GM19452 (cell line): ENCODE data around the gene CHD6.

Experiments used
- ATAC-seq: cut with Tn5 transposase; IDR thresholded peaks from one replicate; pipeline ENCODE4 v1.9.1; 2021; ENCODE audit not compliant: unreplicated experiment

Gene CHD6

DNA sequence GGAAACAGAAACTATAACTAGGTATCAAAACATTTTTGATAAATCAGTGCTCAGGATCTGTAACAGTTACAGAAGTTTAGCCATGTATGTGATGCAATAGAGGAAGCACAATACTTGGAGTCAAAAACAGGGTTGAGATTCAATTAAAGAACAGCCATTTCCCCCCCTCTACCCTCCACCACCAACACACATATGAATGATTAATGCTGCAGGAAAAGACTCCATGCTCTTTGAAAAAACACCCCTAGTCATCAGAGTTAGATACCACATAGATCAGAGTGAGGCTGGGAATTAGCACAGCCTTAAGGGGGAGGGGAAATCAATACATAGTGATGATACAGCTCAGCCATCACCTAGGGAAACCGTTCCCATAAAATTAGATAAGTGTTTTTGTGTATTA is 142.7 kb downstream of the CHD6 start:
- no peak for ATAC-seq

DNA sequence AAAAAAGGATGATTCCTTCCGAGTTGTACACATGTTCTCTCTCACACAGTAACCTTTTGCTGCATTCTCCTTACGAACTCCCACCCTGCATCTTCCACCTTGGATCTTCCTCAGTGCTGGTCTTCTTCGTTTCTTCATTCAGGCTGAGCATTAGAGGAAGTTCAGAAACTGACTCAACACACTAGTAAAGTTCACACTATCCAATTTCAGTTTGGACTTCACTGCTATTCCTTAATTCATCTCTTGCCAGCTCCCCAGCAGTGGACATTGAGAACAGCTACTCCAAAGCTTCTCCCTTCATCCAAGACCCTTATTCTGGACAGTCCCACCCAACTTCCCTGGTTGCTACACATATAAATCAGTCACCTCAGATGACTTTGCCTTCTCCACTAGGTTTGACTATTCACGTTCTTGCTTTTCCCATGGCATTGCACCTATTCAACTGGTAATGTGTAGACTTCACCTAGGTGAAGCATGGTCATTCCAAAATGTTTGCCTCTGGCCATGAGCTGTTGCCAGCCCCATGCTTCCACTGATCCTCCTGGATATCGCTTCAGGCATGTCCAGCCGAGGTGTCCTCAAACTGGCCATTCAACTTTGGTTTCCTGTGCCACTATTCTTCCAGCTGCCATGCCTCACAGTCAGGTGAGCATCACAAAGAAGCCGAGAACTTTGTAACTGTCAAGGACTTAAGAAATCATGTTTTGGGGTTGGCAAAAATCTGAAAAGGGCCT is 147.6 kb downstream of the CHD6 start:
- ATAC-seq: no peak

DNA sequence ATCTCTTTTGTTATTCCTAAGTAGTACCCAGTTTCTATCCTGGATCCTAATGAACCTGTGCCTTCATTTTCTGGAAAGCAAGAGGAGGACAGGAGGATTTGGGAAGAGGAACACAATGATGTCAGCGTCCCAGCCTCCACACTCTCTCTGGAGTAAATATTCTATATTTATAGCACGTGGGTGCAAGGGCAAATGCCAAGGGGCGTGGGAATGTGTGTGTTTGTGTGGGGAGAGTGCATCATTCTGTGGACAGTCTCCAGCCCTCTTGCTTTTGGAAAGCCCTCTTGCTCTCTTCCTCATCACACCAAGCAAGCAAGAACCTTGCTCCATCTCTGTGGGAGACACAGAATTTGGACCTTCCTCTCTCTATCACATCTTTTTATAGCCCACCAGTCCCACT is 148.3 kb downstream of the CHD6 start:
- no peak for ATAC-seq

DNA sequence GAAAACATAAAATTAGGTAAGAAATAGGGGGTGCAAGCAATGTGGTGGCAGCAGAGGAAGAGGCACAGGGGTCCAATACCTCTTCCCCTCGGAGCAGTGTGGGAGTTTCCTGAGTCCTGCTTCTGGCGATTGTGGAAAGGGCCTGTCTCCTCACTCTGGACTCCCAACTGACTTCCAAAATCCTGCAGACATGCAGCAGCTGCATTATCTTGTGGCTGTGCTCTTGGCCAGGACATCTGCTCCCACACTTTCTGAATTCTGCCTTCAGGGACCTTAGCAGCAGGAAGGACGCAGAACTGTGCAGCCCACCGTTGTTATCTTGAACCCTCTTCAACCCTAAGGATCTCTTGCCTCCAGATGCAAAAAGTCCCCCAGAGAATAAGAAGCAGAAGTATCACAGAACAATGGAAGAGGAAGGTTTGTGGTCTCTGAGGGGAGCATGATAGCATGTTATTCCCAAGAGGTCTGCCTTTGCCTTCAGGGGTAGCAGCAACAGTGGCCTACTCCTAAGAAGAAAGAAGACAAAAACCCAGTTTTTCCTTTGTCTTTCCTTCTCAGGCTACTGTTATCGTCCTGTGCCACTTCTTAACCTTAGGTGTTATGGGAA is 149.1 kb downstream of the CHD6 start:
- no peak for ATAC-seq

DNA sequence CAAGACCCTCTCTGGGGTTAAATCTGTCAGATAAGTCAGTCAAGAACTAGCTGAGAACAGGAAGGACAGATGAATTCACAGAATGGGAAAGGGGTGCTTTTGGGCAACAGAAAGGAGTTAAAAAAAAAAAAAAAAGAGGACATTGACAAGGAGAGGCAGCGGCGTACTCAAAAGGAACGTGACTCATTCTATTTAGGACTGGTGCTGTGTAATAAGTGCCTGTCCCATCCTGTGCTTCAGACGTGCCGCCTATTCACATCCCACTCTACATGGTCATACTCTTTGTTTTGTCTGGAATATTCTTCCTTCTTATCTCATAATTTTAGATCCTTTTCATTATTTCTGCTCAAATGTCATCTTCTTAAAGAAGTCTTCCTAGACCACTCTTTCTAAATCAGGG is 150.5 kb downstream of the CHD6 start:
- no peak for ATAC-seq

DNA sequence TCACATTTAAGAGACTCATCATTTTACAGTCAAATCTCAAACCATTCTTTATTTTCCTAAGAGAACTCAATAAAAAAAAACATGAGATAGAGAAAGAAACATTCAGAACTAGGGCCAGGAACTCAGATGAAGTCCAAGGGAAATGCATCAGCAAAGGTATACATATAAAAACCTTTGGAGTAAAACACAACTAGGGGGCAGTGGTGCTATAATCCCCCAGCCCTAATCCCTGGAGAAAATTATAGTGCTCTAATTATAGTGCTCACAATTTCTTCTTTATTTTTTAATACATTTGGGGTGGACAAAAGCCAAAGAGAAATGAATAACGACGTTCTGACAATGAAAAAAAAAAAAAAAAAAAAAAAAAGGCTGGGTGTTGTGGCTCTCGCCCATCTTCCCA is 151.0 kb downstream of the CHD6 start:
- ATAC-seq: no peak

DNA sequence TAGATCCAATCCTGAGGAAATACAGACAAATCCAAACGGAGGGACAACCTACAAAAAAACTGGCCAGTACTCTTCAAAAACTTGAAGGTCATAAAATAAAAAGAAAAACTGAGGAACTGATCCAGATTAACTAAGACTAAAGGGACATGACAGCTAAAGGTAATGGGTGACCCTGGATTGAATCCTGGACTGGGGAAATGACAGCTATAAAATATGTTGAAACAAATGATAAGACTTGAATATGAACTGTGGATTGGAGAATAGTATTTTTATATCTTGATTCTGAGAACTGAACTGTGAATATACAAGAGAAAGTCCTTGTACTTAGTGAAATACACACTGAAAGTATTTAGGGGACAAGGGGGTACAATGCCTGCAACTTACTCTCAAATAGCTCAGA is 154.6 kb downstream of the CHD6 start:
- no peak for ATAC-seq

DNA sequence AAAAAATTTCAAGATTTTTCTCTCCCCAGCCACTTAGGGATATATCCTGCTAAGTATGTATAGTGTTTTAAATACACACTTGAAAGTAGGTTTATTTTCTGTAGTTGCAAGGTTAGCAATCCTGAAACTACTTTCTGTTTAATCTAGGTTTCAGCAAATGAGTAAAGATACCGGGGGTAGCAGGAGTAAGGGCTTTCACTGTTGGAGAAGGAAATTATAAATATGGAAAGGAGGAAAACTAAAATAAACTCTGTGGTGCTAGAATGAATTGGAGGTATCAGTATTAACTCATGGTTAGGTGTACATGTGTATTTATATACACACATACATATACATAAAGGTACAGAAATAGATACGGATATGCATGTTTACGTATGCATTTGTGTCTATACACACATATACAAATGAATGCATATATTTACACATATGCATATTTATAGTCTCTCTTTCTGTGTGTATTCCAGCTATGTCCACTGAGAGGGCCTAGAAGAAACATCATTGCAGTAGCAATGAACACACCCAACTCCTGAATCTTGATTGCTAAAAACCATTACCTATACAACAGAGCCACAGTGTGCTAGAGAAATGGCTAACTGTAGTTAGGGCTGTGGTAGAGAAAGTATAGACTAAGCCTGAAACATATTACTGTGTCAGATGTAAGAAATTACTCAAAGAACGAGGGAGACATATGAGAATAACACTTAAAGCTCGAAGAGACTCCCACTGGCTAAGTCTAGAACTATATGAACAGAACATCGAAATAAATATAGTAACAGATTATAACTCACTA is 155.6 kb downstream of the CHD6 start:
- no peak for ATAC-seq

DNA sequence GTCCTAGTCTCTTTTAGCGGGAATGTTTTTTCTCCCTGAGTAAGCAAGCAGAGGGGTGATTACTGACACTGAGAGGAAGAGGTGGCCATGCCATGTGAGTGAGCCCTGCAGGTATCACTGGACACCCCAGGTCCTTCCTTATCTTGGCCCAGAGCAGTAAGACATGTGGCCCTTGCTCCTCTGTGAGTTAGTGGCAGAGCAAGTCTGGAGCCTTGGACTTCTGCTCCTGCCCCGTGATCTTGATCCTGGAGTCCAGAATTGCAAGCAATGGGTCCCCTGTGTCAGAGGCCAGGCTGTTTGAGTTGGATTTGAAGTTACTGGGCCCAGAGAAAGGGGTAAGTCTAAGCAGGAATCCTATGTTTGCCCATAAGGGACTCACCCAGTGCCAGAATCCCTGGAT is 159.4 kb downstream of the CHD6 start:
- ATAC-seq: no peak

DNA sequence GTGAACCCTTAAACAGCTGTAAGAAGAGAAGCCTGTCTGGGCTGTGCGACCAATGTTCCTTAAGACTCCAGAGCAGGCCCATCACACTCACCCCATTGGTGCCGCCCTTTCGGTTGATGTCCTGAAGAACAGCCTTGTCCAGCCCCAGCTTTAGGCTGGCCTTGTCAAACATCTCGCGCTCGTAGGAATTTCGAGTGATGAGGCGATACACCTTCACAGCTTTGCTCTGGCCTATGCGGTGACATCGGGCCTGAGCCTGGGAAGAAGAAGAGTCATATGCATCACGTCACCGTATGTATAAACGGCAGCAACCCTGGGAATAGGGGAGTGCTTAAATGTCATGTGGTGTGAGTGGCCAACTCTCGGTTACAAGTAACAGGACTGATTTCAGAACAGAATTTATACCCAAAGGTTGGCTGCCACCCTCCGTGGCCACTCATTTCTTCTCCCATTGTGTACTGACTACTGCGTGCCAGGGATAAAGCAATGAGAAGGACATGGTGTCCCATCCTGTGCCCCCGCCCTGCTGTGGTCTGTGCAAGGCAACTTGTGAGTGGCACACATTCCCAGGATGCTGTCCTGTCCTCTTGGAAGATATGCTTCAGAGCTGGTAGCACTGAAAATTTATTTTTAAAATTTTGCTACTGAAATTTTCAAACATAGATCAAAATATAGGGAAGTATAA is 160.9 kb downstream of the CHD6 start:
- ATAC-seq: no peak

DNA sequence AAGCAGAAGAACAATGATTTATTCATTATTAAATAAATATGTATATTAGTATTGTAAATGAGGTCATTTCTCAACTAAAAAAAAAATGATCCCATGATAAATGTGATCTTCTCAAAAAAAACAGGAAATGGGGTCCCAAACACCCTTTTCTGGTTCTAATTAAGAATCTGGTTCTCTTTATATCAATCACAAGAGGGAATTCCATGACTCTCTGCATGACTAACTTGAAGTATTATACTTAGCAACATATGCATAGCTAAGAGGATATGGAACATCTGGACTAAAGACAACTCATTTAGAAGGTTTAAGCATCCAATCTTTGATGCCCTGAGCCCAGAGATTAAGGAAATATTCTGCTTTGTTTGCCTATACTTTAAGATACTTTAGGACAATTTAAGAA is 161.8 kb downstream of the CHD6 start:
- ATAC-seq: no peak

DNA sequence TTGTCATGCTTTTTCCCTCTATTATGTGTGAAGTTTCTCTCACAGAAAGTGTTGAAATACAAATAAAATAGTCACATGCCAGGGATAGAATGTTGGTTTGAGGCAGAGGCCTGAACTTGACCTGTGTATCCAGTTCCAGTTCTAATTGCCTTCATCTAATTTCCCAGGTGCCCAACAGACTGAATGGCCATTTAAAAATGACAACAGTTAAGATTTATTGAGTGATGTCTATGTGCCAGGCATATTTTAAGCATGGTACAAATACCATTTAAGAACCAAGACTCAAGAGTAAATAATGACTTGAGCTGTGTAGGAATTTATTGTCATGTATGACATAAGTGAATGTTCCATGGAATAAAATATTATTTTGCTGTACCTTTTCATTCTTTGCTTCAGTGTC is 163.9 kb downstream of the CHD6 start:
- no peak for ATAC-seq

DNA sequence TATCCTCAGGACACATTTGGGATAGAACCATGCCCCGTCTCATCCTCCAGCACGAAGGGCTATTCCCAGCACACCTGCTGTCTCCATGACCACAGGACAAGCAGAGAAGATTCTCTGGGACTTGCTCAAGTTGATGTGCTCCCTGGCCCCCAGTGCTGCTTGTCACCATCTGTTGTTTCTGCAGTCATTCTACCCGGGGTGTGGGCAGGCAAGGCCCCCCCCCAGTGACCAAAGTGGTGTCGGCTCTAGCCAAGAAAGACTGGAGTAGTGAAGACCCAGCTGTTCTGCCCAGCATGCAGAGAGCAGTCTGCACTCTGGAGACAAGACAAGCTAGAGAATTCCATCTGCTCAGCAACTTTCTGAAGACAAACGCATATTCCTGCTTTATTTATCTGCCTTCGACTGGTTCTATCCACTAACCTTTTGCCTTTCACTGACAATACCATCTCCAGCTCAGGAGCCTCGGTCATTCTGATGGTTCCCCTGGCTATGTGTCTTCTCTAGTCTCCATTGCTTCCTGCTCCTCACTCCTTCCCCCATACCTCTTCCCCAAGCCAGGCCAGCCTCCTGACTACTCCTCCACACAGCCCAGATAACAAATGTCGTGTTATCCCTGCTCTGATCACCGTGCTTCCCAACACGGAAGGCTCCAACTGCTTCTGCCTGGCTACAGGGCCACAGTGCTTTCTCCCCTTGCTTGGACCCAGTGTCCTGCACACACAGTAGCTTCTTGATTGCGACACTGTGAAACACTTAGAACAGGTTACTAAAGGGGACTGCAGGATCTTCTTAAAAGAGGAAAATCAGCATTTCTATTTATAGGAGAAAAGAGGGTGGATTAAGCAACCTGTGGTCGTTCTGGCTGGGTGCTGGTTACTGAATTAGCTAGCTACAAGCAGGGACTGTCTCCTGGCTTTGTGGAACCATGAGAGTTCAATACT is 164.9 kb downstream of the CHD6 start:
- no peak for ATAC-seq

DNA sequence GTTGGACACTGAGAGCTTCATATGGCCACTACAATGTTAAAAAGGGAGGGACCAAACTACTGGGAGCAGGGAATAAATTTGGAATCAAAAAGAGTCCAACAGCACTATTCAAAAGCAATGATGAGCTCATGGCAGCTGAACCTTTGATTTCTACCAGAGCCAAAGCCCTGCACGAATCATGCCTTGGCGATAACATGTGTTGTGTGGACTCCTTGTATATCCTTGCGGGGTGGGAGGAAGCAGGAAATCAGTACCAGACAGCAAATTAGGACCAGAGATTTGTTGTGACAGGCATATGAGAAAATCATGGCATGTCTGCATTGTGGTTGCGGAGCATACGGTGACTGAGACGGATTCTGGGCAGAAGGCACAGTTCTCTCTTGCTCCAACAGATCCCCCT is 166.0 kb downstream of the CHD6 start:
- ATAC-seq: no peak

DNA sequence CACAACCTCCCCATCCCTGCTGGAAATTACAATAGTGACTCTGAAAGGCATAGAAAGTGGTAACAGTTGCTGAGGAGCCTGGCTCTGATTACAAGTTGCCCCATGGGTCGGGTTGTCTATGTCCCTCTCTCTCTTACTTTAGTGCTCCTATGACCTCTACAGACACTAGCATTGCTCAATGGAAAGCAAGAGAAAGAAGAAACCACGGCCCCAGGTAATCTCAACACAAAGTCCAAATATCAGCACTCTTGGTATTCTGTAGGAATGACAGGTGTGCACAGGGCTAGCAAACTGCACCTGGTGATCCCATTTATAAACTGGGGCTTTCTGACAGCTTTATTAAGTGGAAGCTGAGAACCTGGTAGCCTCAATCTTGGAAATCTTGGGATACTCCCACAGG is 171.2 kb downstream of the CHD6 start:
- ATAC-seq: no peak

DNA sequence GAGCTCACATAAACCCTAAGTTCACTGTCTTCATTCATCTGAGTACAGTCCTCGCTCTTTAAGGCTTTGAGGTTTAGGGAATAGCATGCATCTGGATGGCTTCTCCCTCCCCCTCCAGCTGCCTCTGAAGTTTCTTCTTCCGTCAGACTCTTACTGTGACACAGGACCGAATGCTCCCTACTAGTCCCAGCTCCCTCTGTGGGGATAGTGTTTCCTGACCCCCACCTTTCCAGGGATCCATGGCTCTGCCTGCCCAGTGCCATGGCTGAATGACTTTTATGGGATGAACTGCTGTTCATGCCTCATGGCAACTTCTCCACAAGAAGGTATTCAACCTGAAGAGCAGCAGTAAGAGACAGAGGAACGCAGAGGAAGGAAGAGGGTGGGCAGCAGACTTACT is 171.7 kb downstream of the CHD6 start:
- ATAC-seq: no peak

DNA sequence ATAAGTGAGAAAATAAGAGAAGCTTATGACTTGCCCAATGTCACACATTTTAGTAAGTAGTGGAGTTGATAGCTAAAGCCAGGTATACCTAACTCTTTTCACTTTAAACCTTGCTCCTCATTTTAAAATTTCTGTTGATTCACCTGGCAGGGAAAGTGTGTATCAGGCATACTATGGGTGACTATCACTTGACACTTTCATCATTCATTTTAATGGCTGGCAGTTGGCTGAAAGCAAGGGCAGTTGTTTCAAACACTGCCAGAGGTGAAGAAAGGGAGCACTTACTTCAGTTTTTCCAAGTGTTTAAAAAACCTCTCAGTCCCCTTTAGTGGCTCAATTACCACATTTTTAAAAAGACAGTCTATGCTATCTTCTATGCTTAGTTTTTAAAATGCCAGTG is 173.4 kb downstream of the CHD6 start:
- ATAC-seq: no peak

DNA sequence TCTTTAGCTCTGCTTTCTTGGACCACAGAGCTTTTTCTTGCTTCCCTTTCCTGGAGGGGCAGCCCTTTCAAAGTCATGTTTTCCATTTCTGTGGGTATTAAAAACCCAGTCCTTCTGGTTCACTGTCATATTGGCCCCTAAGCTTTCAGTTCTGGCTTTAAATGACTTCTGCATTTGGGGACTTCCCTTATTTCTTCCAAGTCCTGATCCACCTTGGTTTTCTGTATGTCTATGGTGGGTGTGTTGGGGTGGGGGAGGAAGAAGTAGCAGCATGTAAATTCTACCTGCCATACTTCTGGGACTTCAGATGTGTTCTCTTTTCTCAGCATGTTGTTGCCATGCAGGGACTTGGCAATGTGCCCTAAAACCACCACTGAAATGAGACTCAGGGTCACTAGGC is 174.5 kb downstream of the CHD6 start:
- no peak for ATAC-seq

DNA sequence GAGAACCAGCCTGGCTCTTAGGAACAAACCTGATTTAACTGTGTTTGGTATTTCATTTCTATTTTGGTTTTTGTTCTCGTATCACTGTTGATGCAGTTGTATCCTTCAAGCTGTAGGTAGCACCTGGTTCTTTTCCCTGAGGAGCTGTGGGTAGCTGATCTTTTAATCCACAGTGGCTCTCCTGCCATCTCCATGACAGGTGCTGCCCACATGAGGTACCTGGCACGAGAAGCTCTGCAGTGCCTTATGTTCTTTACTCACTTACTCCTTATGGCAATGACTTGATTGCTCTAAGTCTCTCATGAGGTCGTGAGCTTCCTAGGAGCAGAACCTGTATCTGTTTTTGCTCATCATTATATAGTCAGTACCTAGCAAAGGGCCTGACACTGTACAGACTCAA is 177.3 kb downstream of the CHD6 start:
- ATAC-seq: no peak

DNA sequence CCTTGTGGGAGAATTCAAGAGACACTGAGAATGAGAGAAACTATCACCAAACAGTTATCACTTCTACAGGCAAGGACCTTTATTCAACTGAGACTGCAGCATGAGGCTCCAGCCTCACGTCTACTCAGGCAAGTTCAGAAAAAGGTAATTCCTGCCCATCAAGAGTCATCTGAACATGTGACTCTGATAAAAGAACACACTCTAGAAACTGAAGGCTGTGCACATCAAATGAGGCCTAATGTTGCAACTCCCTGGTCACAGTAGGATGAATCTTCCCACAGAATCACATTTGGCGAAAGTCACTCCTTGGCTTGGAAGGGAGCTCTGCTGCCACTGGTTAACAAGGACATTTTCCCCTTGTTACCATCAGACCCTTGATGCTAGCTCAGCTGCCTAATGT is 180.3 kb downstream of the CHD6 start:
- no peak for ATAC-seq

DNA sequence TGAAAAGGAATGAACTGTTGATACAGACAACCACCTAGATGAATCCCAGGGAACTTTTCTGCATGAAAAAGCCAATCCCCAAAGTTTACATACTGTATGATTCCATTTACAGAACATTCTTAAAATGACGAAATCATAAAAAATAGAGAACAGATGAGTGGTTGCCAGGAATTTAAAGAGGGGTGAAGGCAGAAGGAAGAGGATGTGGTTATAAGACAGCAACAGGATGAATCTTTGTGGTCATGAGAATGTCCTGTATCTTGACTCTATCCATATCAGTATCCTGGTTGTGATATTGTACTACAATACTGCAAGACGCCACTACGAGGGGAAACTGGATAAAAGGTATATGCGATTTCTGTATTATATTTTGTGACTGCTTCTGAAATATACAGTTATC is 181.5 kb downstream of the CHD6 start:
- ATAC-seq: no peak
